Kidney epithelial cell (primary cell): Measurements from ENCODE around the gene EMP3. TPM values are rescaled to one million over a fixed set of nuclear protein-coding genes. Genes with fewer than 3 reads are reported as not detected.

Experiments
- DNase-seq: peaks from one replicate; pipeline ENCODE4 v3.0.0-alpha.2; 2010; ENCODE audit warnings: low read depth
- H3K27me3 ChIP-seq: 2 replicates; pipeline ENCODE4 v1.6.0; 2011; ENCODE audit warnings: low read length; ENCODE audit not compliant: control insufficient read depth, insufficient read depth
- H3K36me3 ChIP-seq: 2 replicates; pipeline ENCODE4 v1.5.1; 2011; ENCODE audit warnings: low read length; ENCODE audit not compliant: control insufficient read depth, insufficient read depth
- H3K4me3 ChIP-seq: 2 replicates; pipeline ENCODE4 v1.5.1; 2011; ENCODE audit warnings: low read depth, mild to moderate bottlenecking, control low read depth, low read length
- total RNA-seq: library from RNA; depleted of rRNA; stranded (reverse); fragments of >200 nt; gene quantifications from 2 replicates; pipeline ENCODE4 v1.2.3, GENCODE V29; 2015
- TF ChIP-seq, protein P1 (sequence below): IDR thresholded peaks from 2 replicates; pipeline ENCODE4 v1.5.1; 2011; ENCODE audit warnings: mild to moderate bottlenecking, moderate library complexity, low read length, control low read depth, inconsistent platforms; ENCODE audit not compliant: insufficient read depth, poor library complexity, severe bottlenecking

Gene EMP3
- total RNA-seq, 1 donor from 2014 or later = 32.5 TPM

DNA sequence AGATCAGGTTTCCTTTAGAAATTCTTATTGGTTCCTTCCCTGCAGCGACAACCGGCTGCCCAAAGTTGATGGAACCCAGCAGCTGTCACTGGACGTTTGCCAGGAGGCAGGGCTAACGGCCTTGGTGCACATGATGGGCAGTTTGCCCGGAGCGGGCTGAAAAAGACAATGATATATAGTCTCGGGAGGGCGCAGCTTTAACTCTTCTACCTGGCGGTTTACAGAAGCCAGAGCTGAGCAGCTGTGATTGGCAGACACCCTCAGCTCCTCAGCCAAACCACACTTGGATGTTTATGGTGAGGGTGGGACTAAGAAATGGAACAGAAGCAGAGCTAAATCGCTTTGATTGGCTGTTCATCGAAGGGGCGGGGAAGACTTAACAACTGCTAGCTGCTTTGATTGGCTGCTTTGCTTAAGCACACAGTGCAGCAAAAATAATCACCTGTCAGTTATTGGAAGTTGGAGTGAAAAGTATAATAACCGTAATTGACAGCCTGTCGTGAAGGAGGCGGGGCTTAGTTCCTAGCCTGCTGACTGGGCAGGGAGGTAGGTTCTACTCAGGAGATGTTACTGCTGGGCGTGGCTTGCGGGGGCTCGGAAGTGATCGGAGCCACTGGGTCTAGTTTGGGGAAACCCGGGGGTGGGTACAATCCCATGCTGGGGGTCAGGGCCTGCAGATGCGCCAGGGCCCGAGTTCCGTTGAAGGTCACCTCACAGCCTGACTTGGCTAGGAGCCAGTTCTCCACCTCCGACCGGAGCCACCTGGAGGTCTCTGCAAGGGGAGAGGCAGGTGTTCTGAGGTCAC lies 7.5 kb downstream of the EMP3 start:
- DNase-seq = peak; percentile 99
- TF ChIP-seq, protein P1, sequence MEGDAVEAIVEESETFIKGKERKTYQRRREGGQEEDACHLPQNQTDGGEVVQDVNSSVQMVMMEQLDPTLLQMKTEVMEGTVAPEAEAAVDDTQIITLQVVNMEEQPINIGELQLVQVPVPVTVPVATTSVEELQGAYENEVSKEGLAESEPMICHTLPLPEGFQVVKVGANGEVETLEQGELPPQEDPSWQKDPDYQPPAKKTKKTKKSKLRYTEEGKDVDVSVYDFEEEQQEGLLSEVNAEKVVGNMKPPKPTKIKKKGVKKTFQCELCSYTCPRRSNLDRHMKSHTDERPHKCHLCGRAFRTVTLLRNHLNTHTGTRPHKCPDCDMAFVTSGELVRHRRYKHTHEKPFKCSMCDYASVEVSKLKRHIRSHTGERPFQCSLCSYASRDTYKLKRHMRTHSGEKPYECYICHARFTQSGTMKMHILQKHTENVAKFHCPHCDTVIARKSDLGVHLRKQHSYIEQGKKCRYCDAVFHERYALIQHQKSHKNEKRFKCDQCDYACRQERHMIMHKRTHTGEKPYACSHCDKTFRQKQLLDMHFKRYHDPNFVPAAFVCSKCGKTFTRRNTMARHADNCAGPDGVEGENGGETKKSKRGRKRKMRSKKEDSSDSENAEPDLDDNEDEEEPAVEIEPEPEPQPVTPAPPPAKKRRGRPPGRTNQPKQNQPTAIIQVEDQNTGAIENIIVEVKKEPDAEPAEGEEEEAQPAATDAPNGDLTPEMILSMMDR = no peak
- Histone ChIP-seq H3K4me3 (peak overlapping the region; percentile 51), H3K27me3 (no peaks in the 10 kb centered on the region), H3K36me3 (peaks cover 3% of the 10 kb centered on the region)

DNA sequence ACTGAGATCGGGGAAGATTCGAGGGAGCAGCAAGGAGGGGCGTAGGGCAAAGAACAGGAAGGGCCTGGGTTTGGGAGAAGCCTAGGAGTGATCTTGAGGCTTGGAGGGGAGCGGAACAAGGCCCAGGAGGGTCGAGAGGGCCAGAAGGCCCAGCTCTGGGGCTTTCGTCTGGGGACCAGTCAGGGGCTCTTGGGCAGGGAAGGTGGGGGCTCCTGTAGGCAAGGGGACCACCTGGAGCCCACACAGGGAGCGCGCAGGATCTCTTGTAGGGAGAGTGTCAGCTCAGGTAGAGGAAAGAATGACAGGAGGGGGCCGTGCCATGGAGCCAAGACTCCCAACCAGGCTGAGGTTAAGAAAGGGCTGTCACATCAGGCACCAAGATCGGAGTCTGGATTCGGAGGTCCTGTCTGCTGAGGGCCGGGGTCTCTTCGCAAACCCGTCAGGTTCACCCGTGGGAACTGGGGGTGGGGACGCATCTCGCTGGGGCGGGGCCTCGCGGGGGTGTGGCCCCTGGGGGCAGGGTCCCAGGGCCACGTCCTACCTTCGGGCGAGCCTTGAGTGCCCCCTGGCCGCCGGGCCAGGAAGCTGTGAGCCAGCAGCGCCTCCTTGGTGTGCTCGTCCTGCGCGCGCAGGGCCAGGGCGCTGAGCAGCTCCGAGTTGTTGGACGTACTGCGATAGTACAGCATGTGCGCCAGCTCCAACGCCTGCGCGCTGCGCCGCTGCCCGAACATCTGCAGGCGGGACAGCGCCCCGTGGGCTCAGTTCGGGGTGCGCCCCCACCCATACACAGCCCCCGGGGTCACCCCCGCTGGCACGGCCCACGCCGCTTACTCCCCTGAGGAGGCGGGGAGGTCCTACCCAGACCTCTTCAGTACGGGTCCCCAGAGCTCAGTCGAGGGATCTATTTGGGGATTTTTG lies 8.4 kb downstream of the EMP3 start:
- Histone ChIP-seq H3K4me3 (peak overlapping the region; percentile 51), H3K27me3 (no peaks in the 10 kb centered on the region), H3K36me3 (peaks cover 3% of the 10 kb centered on the region)
- TF ChIP-seq, protein P1 = peak; percentile 88
- DNase-seq = peak; percentile 71

DNA sequence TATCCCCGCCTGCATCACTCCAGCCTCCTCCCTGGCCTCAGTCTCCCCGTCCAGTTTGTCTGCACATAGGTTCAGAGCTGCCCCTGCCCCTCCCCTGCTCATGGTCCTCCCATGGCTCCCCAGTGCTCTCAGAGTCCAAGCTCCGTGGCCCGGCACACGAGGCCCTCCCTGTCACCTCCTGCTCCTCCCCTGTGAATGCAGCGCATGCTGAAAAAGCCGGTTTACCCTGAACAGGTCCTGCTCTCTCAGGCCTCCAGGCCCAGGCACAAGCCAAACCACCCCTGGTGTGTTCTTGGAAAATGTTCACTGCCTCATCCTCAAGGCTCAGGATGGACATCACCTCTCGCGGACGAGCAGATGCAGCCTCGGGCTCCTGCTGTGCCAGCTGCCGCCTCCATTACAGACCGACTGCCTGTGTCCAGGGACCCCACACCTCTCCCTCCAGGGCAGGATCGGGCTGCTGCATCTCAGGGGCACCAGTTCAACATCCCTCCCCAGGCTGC lies 13.0 kb downstream of the EMP3 start:
- Histone ChIP-seq H3K4me3 (no peak overlapping the region), H3K27me3 (no peaks in the 10 kb centered on the region), H3K36me3 (no peaks in the 10 kb centered on the region)
- DNase-seq = no peak
- TF ChIP-seq, protein P1 = no peak

DNA sequence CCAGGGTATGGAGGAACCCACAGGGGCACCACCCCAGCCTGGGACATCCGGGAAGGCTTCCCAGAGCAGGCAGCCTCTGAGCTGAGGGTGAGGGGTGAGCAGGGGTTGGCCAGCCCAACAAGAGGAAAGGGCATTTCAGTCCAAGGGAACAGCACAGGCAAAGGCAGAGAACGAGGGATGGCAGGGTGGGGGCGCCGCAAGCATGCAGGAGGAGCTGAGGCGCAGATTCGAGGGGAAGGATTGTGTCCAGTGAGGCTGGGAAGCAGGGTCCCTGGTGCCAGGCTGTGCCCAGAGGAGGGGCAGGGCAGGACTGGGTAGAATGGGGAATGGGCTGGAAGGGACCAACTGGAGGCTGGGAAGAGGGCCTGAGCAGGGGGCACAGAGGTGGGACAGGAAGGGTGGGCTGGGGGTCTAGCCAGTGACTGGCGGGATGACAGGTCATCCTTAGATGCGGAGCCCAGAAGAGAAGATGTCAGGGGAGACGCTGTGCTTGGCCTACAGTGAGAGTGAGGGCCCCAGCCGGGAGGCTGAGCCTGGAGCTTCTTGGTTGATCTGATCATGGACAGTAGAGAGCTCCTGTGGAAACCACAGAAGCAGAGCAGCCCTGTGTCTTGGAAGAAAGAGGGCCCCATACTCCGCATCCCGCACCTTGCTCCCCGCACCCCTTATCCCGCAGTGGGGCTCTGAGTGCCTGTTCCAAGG lies 13.6 kb downstream of the EMP3 start:
- no peaks in the 10 kb centered on the region for H3K36me3 ChIP-seq
- no peak for DNase-seq
- no peaks in the 10 kb centered on the region for H3K27me3 ChIP-seq
- H3K4me3 ChIP-seq = no peak overlapping the region
- TF ChIP-seq, protein P1 = no peak

DNA sequence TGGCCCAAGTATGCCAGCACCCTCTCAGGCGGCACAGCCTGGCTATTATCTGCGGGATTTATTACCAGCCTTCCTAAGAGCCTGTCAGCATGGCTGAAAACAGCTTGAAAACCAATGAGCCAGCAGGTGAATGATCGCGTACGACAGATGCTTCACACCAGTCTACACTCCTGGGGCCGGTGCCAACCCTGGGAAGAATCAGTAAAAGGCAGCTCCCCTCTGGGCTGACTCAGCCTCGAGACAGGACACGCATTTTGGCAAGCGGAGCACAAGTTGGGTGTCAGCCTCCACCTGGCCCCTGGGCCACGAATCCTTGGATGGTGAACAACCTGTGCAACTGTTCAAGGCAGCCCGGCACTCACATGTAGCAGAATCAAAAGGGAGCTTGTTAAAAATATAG lies 15.6 kb downstream of the EMP3 start:
- Histone ChIP-seq H3K4me3 (no peak overlapping the region), H3K36me3 (no peaks in the 10 kb centered on the region), H3K27me3 (no peaks in the 10 kb centered on the region)
- TF ChIP-seq, protein P1 = no peak
- no peak for DNase-seq
